ENCODE data around the gene FHAD1. TPM values are rescaled to one million over a fixed set of nuclear protein-coding genes. Genes with fewer than 3 reads are reported as not detected.

Gene FHAD1
- total and polyA plus RNA-seq, 10 of the 15 experiments (the other 5 are each of a cell fraction or from before 2014, with no cell fraction given), result 0.09 to 1.0 (median 0.32) TPM; not detected in 2

DNA sequence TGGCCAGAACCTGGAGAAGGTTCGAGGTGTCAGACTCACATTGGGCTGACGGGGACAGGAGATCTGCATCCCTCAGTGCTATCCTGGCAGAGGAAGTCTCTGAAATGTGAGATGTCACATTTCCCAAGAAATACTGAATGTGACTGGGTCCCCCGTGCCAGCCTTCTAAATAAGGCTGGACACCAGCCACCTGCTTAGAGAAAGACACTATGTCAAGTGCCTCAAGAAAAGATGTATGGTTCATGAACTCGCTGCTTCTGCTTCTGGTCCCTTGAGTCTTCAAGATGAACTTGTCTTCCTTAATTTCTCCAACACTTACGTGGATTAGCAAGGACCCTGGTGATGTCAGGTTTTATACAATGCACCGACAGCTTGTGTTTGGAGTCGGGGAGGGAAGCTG is 42.1 kb upstream of the FHAD1 start:
- Histone ChIP-seq H3K4me2 (ENCODE audit: control insufficient read depth, insufficient read depth) (no peak overlapping the region), H2AFZ (ENCODE audit: control insufficient read depth, low read depth, low read length) (no peak overlapping the region), H3K79me2 (ENCODE audit: control insufficient read depth, insufficient read depth, low read length) (no peaks in the 10 kb centered on the region), H3K9me3 (replicated peaks; ENCODE audit: control insufficient read depth, insufficient read depth, low read length) (no peaks in the 10 kb centered on the region), H3K9ac (ENCODE audit: control insufficient read depth, insufficient read depth, low read length) (no peak overlapping the region), H3K4me1 (ENCODE audit: control insufficient read depth, insufficient read depth, low read length) (no peaks in the 10 kb centered on the region; the same call in 1 of the 2 replicates), H3K27me3 (replicated peaks in 1 of 2; ENCODE audit: control insufficient read depth in 2 of 2, insufficient read depth in 2 of 2, low read length in 1 of 2) (no peaks in the 10 kb centered on the region), H3K36me3 (ENCODE audit: control insufficient read depth in 2 of 2, insufficient read depth in 2 of 2, low read length in 1 of 2) (no peaks in the 10 kb centered on the region), H3K4me3 (no peak overlapping the region), H3K27ac (ENCODE audit: control insufficient read depth, insufficient read depth) (no peak overlapping the region), H4K20me1 (ENCODE audit: control insufficient read depth, insufficient read depth) (no peaks in the 10 kb centered on the region)
- RAD21 ChIA-PET (ENCODE audit: unreplicated experiment), result interaction anchor here (0.6 kb wide), 1 partner anchor 21 kb away, joined by 3 read pairs; no protein-coding TSS in a partner anchor
- in situ Hi-C loops (cut with MboI) (no loop called here), intact Hi-C loops (cut with micrococcal nuclease; ENCODE audit: unreplicated experiment) (no loop called here)
- POLR2A ChIA-PET, result no interaction called here
- CTCF ChIA-PET, result interaction anchor here (1.0 to 3.3 kb wide), 4 partner anchors 11 to 67 kb away, joined by 3 to 9 read pairs (median 4); no protein-coding TSS in a partner anchor
- 40% methylated on average over 7 of the region's 7 CpGs for WGBS (ENCODE audit: insufficient coverage, insufficient replicate concordance, low lambda C conversion rate, missing lambda C conversion rate)
- no peak for FAIRE-seq
- SMC1A ChIA-PET (ENCODE audit: uncharacterized antibody, unreplicated experiment), result interaction anchor here (1.2 to 1.6 kb wide), 3 partner anchors 23 to 76 kb away, joined by 3 to 4 read pairs (median 4); no protein-coding TSS in a partner anchor
- no peak for TF ChIP-seq SRF (IDR thresholded peaks at IDR 0.05; ENCODE audit: low read depth in 2 of 2, low read length in 2 of 2)
- no peak for TF ChIP-seq ELK1 (IDR thresholded peaks at IDR 0.05; ENCODE audit: low read depth, low read length)
- no peak for TF ChIP-seq RELB (IDR thresholded peaks at IDR 0.05; ENCODE audit: low read depth)
- no peak for TF ChIP-seq EGR1 (IDR thresholded peaks at IDR 0.05; ENCODE audit: borderline replicate concordance in 1 of 2, low read depth in 2 of 2, low read length in 2 of 2)
- no peak for TF ChIP-seq STAT1 (conservative IDR thresholded peaks at IDR 0.05)
- TF ChIP-seq, protein P1, sequence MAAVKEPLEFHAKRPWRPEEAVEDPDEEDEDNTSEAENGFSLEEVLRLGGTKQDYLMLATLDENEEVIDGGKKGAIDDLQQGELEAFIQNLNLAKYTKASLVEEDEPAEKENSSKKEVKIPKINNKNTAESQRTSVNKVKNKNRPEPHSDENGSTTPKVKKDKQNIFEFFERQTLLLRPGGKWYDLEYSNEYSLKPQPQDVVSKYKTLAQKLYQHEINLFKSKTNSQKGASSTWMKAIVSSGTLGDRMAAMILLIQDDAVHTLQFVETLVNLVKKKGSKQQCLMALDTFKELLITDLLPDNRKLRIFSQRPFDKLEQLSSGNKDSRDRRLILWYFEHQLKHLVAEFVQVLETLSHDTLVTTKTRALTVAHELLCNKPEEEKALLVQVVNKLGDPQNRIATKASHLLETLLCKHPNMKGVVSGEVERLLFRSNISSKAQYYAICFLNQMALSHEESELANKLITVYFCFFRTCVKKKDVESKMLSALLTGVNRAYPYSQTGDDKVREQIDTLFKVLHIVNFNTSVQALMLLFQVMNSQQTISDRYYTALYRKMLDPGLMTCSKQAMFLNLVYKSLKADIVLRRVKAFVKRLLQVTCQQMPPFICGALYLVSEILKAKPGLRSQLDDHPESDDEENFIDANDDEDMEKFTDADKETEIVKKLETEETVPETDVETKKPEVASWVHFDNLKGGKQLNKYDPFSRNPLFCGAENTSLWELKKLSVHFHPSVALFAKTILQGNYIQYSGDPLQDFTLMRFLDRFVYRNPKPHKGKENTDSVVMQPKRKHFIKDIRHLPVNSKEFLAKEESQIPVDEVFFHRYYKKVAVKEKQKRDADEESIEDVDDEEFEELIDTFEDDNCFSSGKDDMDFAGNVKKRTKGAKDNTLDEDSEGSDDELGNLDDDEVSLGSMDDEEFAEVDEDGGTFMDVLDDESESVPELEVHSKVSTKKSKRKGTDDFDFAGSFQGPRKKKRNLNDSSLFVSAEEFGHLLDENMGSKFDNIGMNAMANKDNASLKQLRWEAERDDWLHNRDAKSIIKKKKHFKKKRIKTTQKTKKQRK (IDR thresholded peaks at IDR 0.05; ENCODE audit: low read depth, low read length), result no peak
- no peak for TF ChIP-seq IKZF1 (conservative IDR thresholded peaks at IDR 0.05)
- no peak for TF ChIP-seq MXI1 (IDR thresholded peaks at IDR 0.05; ENCODE audit: low read depth, low read length)
- no peak for TF ChIP-seq JUNB (IDR thresholded peaks at IDR 0.05)
- no peak for TF ChIP-seq CHD1 (IDR thresholded peaks at IDR 0.05; ENCODE audit: low read depth, low read length)
- no peak for DNase-seq (ENCODE audit: low read depth, low spot score)
- no TSS peak for BruUV-seq (replicated peaks)
- no peak for ATAC-seq
